Stimulated activated CD4-positive, alpha-beta T cell treated with anti-CD3 and anti-CD28 coated beads, Interleukin-1b, Interleukin-23, amount 100 ng/mL, for 48 hours (primary cell): ENCODE measurements around the gene C15orf40.
"Not testable (repeated sequence)": the region's sequence is repeated elsewhere in the genome, so short reads cannot be mapped to it uniquely, and the experiment has no call there.

ENCODE experiments used
- DNase-seq: peaks from one replicate; pipeline ENCODE4 v3.0.0-alpha.2; 2020

Gene C15orf40

GRCh38 chr15:83011271-83012075, at the start of gene C15orf40:
Gene C15orf40, minus strand, starts transcription at chr15:83011639. Its CDS starts 32 bp downstream, at chr15:83011607.
- DNase-seq: peak; percentile 85

- DNase-seq: no peak
Observed at GRCh38 chr15:83057696-83058376, 46.4 kb upstream of the C15orf40 start.

DNA sequence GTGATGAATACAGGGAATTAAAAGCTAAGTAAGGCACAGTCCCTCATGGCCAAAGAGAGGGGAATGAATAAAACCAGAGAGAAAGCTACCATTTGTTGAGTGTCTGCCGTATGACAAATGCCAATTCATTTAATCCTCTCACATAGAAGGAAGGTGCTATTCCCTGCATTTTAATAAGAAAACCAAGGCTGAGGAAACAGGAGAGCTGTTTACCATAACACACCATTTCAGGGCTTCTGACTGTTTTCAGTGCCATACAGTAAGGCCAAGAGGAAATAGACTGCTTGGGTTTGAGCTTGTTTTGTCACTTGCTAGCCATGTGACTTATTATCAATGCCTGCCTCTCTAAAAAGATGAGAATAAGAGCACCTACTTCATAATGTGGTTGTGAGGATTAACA, 45.6 kb upstream of the C15orf40 start:
- no peak for DNase-seq

GRCh38 chr15:83053151-83053550, 41.7 kb upstream of the C15orf40 start:
- no peak for DNase-seq

GRCh38 chr15:83046558-83047127, 35.2 kb upstream of the C15orf40 start:
- no peak for DNase-seq

DNA sequence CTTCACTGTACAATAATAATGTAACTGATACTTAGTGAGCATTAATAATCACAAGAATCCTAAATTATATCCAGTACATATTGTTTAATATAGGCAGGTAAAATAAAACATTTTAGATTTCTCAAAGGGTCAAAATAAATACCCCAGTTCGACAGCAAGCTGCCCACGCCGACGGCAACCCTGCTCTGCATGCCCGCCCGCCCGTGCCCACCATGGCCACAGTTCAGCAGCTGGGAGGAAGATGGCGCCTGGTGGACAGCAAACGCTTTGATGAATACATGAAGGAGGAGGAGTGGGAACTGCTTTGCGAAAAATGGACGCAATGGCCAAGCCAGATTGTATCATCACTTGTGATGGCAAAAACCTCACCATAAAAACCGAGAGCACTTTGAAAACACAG, 32.7 kb upstream of the C15orf40 start:
- DNase-seq: no peak

- DNase-seq: no peak
Observed at GRCh38 chr15:83039206-83039605, 27.8 kb upstream of the C15orf40 start.

DNA sequence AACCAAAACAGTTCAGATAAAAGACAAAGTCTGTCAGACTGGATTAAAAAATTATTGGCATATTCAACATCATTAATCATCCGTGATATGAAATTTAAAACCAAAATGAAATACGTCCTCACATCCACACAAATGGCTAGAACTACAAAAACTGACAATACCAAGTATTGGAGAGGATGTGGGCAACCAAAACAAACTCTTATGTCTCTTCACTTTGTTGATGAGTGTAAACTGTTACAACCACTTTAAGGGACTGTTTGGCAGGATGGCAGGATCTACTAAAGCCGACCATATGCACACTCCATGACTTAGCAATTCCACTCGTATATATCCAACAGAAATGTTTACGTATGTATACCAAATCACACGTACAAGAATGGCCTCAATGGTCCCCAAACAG, 24.8 kb upstream of the C15orf40 start:
- DNase-seq: no peak

DNA sequence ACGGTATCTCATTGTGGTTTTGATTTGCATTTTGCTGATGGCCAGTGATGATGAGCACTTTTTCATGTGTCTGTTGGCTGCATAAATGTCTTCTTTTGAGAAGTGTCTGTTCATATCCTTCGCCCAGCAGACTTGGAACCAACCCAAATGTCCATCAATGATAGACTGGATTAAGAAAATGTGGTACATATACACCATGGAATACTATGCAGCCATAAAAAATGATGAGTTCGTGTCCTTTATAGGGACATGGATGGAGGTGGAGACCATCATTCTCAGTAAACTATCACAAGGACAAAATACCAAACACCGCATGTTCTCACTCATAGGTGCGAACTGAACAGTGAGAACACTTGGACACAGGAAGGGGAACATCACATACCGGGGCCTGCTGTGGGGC, 19.8 kb upstream of the C15orf40 start:
- DNase-seq: not testable (repeated sequence)

GRCh38 chr15:83030021-83030420, 18.6 kb upstream of the C15orf40 start:
- no peak for DNase-seq

- no peak for DNase-seq
Observed at GRCh38 chr15:83018436-83018835, 7.0 kb upstream of the C15orf40 start.

DNA sequence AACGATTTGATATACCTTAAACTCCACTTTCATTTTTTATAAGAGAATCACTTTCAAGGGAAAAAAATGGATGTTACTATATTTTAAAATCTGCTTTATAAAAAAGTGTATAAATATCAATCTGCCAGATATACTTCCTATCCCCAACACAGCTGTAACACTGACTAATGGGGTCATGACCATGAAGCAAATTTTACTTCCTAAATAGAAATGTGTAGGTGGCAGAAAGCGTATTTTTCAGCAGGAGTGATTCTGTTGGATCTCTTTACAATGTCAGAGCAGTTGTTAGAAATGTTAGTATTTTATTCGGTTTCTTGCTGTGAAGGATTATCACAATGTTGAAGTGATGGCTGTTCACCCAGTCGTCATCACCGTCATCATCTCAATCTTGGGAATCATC, 5.5 kb upstream of the C15orf40 start:
- DNase-seq: no peak

- DNase-seq: no peak
Observed at GRCh38 chr15:83015361-83015760, 3.9 kb upstream of the C15orf40 start.

GRCh38 chr15:83014205-83014653, 2.8 kb upstream of the C15orf40 start:
- no peak for DNase-seq

GRCh38 chr15:83012636-83013035, 1.2 kb upstream of the C15orf40 start:
- no peak for DNase-seq

- no peak for DNase-seq
Observed at GRCh38 chr15:83012076-83012426, 612 bp upstream of the C15orf40 start.

GRCh38 chr15:83010709-83011270, 649 bp downstream of the C15orf40 start:
- DNase-seq: peak; percentile 83

DNA sequence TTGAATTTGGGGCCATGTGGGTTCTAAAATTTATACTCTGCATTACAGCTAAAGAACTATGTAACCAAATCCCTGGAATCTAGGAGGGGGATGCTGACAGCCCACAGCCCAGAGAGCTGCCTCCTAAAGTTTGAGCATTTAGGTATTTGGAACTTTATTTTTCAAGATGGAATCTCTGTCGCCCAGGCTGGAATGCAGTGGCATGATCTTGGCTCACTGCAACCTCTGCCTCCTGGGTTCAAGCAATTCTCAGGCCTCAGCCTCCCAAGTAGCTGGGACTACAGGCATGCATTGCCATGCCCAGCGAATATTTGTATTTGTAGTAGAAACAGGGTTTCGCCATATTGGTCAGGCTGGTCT, 10.8 kb downstream of the C15orf40 start:
- DNase-seq: not testable (repeated sequence)

DNA sequence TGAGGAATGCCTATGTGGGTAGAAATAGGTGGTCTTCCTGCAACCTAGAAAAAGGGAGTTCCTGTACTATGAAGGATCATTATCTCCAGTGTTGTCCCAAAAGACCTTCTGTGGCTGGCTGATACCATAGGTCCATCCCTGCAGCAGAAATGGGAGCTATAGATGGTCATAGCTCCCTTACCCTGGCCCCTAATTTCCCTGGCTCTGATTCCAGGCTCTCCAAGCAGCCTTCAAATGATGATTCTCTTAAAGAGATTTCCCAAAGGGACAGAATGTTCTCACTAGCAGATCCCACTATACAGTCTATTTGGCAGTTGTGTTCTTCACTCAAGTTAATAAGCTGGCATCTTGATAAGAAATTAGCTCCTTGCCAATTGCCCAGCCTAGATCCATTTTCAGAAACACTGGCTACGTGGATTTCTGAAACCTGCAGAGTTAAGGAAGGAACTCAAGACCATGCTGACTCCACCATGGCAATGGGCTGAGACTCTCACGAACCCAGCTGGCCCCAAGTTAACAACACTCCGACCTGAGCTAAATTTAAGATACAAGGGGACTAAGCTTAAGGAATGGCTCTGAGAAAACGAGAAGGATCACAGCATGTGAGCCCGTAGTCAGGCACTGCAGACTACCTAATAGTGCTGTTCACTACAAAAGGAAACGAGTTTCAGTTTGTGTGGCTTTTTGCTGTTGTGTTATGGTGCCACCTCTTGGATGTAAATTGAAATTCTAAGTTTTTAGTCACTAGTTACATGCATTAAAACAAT, 11.4 kb downstream of the C15orf40 start:
- no peak for DNase-seq

DNA sequence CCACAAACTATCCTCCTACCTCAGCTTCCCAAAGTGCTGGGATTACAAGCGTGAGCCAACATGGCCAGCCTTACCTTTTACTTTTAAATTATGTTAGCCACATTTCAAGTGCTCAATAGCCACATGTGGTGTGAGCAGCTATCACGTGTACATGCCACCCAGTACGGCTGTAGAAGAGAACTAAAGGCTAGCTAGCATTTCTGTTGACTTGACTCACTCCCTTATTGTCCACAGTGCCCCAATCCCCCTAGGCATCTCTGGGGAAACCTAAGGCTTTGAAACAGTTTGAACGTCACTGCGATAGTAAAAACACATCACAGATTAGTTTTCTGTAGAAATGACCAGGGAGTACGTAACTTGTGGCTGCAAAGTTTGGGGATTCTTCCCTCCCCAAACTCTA, 12.0 kb downstream of the C15orf40 start:
- no peak for DNase-seq

DNA sequence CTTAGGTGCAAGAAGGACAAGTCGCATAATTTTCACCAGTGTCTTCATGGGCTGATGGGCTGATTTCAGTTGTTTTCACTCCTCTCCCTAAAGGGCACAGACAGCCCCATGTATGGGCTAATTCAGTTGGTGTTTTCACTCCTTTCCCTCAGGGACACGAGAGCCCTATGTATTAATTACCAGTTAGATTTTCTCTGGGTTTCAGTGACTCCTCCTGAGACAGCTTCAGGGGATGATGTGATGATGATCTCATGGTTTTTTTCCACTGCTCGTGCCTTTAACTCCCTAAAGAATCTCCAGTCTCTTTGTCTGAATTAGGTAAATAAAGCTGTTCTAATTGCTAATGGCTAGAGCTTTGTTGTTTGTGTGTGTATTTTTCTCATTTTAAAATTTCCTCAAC, 15.5 kb downstream of the C15orf40 start:
- DNase-seq: no peak

DNA sequence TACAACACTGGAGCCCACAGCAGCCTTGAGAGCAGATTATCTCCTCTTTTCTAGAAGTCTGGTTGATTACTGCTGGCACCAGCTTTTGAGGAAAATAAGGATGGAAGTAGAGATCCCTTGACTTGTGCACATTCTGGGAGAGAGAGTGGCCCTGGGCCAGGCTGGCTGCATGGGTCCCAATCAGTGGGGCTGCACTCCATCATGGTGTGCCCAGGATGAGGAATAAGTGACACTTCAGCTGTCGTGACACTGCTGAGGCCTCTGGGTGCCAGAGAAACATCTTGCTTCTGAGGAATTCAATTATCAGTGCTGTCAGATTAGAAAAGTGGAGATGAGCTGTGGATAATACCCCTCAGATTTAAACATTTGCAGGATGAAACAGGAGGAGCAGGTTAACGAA, 16.4 kb downstream of the C15orf40 start:
- DNase-seq: no peak

DNA sequence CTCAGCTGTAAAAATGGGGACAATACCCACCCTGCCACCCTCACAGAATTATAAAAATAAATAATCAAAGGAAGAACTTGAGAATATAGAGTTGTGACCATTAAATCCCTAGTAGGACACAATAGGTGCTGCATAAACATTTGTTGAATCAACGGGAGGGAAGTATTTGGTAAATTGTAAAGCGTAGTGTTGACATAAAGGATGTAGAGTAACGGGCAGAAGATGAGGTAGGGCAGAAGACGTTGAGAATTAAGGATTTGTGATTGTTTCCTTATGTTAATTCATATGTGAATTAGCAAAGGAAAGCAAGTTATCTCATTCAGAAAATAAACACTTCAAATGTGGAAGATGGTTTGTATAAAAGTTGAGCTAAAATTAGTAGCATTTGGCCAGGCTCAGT, 18.3 kb downstream of the C15orf40 start:
- no peak for DNase-seq
